ENCODE measurements around the gene RIT1.

The RIT1 gene

DNA sequence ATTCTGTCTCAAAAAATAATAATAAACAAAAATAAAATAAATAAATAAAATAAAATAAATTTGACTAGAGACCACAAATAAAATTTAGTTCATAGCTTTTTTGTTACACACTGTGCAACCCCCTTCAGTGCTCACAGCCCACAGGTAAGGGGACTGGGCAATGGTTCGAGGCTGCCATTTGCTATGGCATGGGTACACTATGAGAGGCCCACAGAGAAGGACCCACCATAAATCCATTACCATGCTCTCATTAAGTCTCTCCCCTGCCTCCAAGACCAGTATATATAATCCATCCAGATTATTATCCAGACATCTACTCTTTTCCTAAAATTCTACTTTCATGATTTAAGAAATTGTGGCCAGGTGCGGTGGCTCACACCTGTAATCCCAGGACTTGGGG is 8.7 kb upstream of the RIT1 start:
- no peak overlapping the region for H3K4me3 ChIP-seq (ENCODE audit: low read depth, low read length)
- TF ChIP-seq, protein P1, sequence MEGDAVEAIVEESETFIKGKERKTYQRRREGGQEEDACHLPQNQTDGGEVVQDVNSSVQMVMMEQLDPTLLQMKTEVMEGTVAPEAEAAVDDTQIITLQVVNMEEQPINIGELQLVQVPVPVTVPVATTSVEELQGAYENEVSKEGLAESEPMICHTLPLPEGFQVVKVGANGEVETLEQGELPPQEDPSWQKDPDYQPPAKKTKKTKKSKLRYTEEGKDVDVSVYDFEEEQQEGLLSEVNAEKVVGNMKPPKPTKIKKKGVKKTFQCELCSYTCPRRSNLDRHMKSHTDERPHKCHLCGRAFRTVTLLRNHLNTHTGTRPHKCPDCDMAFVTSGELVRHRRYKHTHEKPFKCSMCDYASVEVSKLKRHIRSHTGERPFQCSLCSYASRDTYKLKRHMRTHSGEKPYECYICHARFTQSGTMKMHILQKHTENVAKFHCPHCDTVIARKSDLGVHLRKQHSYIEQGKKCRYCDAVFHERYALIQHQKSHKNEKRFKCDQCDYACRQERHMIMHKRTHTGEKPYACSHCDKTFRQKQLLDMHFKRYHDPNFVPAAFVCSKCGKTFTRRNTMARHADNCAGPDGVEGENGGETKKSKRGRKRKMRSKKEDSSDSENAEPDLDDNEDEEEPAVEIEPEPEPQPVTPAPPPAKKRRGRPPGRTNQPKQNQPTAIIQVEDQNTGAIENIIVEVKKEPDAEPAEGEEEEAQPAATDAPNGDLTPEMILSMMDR (IDR thresholded peaks at IDR 0.05; ENCODE audit: borderline replicate concordance, insufficient read depth, low read depth, low read length), result no peak

DNA sequence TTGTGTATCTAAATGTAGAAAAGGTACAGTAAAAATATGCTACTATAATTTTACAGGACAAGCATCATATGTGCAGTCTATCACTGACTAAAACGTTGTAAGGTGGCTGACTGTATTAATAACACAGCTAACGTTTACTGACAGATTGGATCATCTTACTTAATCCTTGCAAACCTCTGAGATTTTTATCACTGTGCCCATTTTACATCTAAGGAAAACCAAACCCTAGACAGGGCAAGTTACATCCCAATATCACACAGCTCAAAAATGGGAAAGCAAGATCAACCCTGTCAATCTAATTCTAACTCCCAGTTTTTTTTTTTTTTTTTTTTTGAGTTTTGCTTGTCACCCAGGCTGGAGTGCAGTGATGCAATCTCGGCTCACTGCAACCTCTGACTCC is 7.5 kb upstream of the RIT1 start:
- H3K4me3 ChIP-seq (ENCODE audit: low read depth, low read length), result no peak overlapping the region
- TF ChIP-seq, protein P1 (IDR thresholded peaks at IDR 0.05; ENCODE audit: borderline replicate concordance, insufficient read depth, low read depth, low read length), result no peak

DNA sequence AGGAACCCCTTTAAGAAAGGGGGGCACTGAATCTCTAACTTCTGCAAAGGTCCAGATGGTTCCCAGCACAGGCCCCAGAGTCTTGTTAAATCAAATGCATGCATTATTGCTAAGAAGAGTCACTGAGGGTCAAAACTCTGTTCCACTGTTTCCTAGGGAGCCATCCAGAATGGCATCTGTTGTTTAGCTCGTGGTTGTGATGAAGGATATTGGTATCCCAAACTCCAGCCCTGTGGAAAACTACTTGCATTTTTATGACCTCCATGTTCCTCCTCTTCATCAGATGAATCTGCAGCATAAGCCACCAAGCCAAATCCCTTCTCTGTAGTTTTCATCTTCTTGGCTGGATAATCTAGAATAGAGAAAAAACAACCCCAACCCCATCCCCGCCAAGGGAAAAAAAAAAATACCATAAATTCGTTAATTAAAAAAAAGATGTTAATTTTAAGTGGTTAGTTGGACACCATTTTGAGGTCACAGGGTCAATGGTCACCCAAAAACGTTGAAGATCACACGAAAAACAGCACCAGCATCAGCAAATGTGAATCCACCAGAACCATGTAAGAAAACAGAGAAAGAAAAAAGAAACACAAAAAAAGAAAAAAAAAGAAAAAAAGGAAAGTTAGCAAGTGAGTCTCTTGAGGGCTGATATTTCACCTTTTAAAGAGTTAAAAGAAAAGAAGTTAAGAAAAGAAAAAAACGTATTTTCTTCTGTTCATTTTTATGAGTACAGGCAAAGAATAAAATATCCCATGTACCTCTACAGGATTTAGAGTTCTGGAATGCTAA is 3.0 kb upstream of the RIT1 start:
- TF ChIP-seq, protein P1 (IDR thresholded peaks at IDR 0.05; ENCODE audit: borderline replicate concordance, insufficient read depth, low read depth, low read length), result no peak
- H3K4me3 ChIP-seq (ENCODE audit: low read depth, low read length), result no peak overlapping the region

DNA sequence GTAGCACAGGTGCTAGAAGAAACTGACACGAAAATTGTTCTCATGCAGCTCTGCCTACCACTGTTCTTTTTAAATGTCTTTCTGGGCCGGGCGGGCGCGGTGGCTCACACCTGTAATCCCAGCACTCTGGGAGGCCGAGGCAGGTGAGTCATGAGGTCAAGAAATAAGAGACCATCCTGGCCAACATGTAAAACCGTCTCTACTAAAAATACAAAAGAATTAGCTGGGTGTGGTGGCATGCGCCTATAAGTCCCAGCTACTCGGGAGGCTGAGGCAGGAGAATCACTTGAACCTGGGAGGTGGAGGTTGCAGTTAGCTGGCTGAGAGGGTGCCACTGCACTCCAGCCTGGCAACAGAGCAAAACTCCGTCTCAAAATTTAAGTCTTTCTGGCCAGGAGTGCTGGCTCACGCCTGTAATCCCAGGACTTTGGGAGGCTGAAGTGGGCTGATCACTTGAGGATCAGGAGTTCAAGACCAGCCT is 947 bp upstream of the RIT1 start:
- TF ChIP-seq, protein P1 (IDR thresholded peaks at IDR 0.05; ENCODE audit: borderline replicate concordance, insufficient read depth, low read depth, low read length), result no peak
- no peak overlapping the region for H3K4me3 ChIP-seq (ENCODE audit: low read depth, low read length)

DNA sequence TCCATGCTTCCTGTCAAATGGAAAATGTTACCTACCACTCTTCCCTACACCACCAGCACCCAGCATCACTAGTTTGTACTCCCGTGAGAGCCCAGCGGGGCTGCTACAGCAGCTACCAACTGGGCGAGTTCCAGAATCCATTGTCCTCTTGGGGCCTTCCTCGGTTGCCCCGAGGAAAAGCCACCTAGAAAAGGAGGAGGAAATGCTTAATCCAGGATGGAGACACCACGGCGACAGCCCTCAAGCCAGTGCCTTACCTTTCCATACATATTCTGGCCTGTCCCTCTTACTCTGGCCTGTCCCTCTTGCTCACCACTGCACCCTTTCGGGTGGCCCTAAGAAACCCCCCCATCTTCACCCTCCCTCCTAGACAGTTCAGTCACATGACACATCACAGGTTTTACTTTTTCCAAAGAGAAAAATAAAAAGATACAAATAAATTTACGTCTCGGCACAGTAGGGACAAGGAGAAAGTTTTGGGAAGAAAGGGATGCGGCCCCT is 478 bp downstream of the RIT1 start:
- TF ChIP-seq, protein P1 (IDR thresholded peaks at IDR 0.05; ENCODE audit: borderline replicate concordance, insufficient read depth, low read depth, low read length), result no peak

DNA sequence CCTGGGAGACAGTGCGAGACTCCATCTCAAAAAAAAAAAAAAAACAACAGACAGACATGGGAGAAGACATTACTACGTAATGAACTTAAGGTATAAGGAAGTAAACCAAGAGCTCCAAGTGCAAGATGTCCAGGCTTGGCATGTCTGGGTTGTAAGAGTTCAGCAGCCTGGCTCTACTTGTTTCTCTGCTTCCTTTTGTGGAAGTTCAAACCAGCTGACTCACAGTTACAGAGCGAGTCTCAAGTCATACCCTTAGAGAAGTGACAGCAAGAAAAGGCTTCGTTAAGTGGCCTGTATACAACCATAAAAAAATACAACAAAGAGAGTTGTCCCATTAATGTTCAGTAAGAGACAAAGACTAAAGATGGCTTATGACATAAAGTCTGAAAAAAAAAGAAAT is 1.3 kb downstream of the RIT1 start:
- TF ChIP-seq, protein P1 (IDR thresholded peaks at IDR 0.05; ENCODE audit: borderline replicate concordance, insufficient read depth, low read depth, low read length), result no peak
- no peak overlapping the region for H3K4me3 ChIP-seq (ENCODE audit: low read depth, low read length)

More for the DNA sequence above, 478 bp downstream of the RIT1 start:
- H3K4me3 ChIP-seq (ENCODE audit: low read depth, low read length), result peak overlapping the region; percentile 54

DNA sequence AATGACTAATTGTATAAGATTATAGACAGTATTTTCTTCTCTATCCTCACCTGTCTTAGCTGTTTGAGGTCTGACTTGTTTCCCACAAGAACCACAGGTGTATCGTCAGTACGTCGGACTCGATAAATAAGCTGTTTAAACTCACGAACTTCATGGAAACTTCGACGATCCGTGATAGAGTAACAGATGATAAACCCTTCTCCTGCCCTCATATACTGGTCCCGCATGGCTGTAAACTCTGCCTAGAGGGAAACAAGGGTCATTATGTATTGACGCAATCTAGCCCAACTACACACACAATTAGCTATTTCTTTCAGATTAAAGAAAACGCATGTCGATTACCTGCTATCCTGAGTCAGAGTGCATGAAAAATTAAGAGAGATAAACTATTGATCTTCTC is 6.9 kb downstream of the RIT1 start:
- H3K4me3 ChIP-seq (ENCODE audit: low read depth, low read length), result no peak overlapping the region
- TF ChIP-seq, protein P1 (IDR thresholded peaks at IDR 0.05; ENCODE audit: borderline replicate concordance, insufficient read depth, low read depth, low read length), result no peak

All from GM12875 (cell line).